Gastroesophageal sphincter (tissue), 3 donors: ENCODE results near the gene FRMD3.

Experiments
- CTCF ChIP-seq, 4 experiments: fragments of 200-600 bp in 2 of 4; fragments of 450-650 bp in 2 of 4; sonication (generic) in 1 of 4; IDR thresholded peaks; one replicate each; pipeline ENCODE4 v1.5.1; 2017 to 2019; ENCODE audit warnings: antibody characterized with exemption in 4 of 4, mild to moderate bottlenecking in 2 of 4, moderate library complexity in 2 of 4
- POLR2A ChIP-seq, 2 donors: fragments of 450-650 bp; IDR thresholded peaks; one replicate each; pipeline ENCODE4 v1.6.1; 2017; ENCODE audit warnings: antibody characterized with exemption in 2 of 2, mild to moderate bottlenecking in 2 of 2, moderate library complexity in 1 of 2

- no peak for TF ChIP-seq CTCF (IDR thresholded peaks at IDR 0.05)
- no peak for TF ChIP-seq POLR2A (IDR thresholded peaks at IDR 0.05)
These were observed 34.3 kb downstream of the FRMD3 start for GRCh38 chr9:83503866-83504265.
